ENCODE data around the gene TAS2R13.

TAS2R13 gene

DNA sequence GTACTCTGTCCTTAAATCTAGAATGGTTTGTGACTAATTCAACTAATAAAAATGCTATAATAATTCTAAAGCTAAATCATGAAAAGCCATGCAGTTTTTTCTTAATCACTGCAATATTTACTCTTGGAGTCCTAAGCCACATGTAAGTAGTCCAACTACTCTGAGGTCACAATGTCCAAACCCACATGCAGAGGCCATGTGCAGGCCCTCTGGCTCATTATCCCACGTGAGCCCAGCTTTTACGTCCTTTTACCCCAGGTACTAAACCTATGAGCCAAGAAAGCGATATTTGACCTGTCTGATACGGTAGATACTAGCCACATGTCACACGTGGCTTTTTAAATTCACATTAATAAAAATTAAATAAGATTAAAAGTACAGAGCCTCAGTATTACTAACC lies 12.5 kb downstream of the TAS2R13 start:
- no peaks in the 10 kb centered on the region for H3K36me3 ChIP-seq
- TF ChIP-seq, protein P1, sequence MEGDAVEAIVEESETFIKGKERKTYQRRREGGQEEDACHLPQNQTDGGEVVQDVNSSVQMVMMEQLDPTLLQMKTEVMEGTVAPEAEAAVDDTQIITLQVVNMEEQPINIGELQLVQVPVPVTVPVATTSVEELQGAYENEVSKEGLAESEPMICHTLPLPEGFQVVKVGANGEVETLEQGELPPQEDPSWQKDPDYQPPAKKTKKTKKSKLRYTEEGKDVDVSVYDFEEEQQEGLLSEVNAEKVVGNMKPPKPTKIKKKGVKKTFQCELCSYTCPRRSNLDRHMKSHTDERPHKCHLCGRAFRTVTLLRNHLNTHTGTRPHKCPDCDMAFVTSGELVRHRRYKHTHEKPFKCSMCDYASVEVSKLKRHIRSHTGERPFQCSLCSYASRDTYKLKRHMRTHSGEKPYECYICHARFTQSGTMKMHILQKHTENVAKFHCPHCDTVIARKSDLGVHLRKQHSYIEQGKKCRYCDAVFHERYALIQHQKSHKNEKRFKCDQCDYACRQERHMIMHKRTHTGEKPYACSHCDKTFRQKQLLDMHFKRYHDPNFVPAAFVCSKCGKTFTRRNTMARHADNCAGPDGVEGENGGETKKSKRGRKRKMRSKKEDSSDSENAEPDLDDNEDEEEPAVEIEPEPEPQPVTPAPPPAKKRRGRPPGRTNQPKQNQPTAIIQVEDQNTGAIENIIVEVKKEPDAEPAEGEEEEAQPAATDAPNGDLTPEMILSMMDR (IDR thresholded peaks at IDR 0.05; ENCODE audit: low read depth, low read length) = no peak
- no peak for DNase-seq
- no peaks in the 10 kb centered on the region for H3K4me1 ChIP-seq
- no peak overlapping the region for H3K4me3 ChIP-seq (ENCODE audit: low read depth, low read length)
- H3K9me3 ChIP-seq = no peaks in the 10 kb centered on the region
- no peaks in the 10 kb centered on the region for H3K27me3 ChIP-seq

DNA sequence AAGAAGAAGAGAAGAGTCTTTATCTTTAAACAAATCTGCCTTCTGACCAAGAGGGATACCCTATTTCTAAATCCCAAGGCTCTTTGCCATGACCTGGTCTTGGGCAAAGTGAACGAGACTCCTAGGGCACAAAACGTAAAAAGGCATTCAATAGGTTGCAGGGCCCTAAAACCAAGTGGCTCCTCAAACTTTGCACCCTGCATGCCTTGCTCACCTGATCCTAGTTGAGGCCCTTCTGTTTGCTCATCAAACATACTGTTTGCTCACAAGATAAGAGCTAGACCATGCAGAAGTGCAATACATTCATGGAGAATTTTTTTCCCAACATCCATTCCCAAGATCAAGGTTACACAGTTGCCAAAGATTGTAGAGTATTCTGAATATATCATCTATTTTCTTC lies 17.4 kb downstream of the TAS2R13 start:
- no peaks in the 10 kb centered on the region for H3K36me3 ChIP-seq
- no peaks in the 10 kb centered on the region for H3K27me3 ChIP-seq
- no peak for DNase-seq
- H3K4me3 ChIP-seq (ENCODE audit: low read depth, low read length) = no peak overlapping the region
- H3K9me3 ChIP-seq = no peaks in the 10 kb centered on the region
- H3K4me1 ChIP-seq = no peaks in the 10 kb centered on the region
- TF ChIP-seq, protein P1 (IDR thresholded peaks at IDR 0.05; ENCODE audit: low read depth, low read length) = no peak

DNA sequence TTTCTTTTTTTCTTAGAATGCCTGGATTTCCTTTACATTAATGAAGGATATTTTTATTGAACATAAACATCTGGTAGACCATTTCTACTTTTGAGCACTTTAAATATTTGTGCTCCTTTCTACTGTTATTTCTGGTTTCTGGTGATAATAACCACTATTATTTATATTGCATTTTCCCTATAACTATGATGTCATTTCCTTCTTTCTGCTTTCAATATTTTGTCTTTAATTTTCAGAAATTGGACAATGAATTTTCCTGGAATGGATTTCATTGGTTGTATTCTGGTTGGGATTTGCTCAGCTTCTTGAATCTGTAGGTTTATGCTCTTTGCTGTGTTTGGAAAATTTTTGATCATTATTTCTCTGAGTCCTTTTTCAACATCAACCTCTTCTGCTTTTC lies 20.1 kb downstream of the TAS2R13 start:
- Histone ChIP-seq H3K27me3 (no peaks in the 10 kb centered on the region), H3K4me3 (ENCODE audit: low read depth, low read length) (no peak overlapping the region), H3K9me3 (no peaks in the 10 kb centered on the region), H3K36me3 (no peaks in the 10 kb centered on the region), H3K4me1 (no peaks in the 10 kb centered on the region)
- TF ChIP-seq, protein P1 (IDR thresholded peaks at IDR 0.05; ENCODE audit: low read depth, low read length) = no peak
- no peak for DNase-seq

DNA sequence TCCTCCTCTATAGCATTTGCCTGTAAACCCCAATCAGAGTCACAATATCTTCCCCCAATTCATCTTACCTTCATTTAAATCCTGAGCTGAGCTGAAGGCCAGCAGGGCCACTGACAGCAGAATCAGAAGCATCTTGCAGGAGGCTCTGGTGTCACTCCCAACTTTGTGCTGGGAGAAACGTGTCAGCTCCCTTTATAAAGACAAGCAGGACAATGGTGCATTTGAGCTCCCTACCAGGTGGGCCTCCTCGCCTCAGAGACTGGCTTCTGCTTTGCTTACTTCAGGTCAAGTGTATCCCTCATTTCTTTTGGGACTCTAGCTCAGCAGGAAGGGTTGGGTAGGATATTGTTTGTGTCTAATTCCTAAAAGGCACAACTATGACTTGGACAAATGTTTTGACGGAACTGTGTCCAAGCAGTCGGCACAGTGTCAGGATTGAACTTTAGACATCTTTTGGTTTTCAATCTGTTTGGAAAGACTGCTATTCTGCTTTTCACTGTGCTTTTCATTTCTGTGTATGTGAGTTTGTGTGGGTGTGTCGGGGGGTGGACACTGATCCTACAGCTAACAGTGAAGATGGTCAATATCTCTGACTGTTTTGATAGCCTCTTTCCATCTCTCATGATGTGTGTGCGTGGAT lies 25.2 kb downstream of the TAS2R13 start, which contains the start of gene PRH1:
Gene PRH1 (minus strand): TSS at position 170 of the 640 bp plus-strand sequence. CDS start 38 bp downstream, at position 132.
- Histone ChIP-seq H3K4me3 (ENCODE audit: low read depth, low read length) (no peak within 1 kb of the TSS), H3K27me3 (no peaks in the 10 kb centered on the region), H3K36me3 (no peaks in the 10 kb centered on the region; the same call in 1 of the 2 replicates), H3K9me3 (no peaks in the 10 kb centered on the region), H3K4me1 (no peaks in the 10 kb centered on the region)
- TF ChIP-seq, protein P1 (IDR thresholded peaks at IDR 0.05; ENCODE audit: low read depth, low read length) = no peak
- no peak for DNase-seq

DNA sequence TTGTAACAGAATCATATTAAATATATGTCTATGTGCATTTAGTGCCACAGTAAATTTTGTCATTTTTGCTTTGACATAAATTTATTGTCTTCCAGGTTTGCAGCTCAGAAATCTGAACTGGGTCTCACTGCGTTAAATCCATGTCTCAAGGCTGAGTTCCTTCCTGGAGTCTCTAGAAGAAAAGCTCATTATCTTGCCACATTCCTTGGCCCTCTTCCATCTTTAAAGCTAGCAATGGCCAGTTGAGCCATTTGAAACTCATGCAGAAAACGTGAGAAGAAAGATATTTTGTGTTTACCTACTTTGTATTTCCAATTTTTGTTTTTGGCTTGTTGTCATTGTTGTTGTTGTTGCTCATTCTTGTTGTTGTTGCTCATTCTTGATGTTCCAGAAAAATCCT lies 36.0 kb downstream of the TAS2R13 start:
- no peak for DNase-seq
- H3K9me3 ChIP-seq = no peaks in the 10 kb centered on the region

DNA sequence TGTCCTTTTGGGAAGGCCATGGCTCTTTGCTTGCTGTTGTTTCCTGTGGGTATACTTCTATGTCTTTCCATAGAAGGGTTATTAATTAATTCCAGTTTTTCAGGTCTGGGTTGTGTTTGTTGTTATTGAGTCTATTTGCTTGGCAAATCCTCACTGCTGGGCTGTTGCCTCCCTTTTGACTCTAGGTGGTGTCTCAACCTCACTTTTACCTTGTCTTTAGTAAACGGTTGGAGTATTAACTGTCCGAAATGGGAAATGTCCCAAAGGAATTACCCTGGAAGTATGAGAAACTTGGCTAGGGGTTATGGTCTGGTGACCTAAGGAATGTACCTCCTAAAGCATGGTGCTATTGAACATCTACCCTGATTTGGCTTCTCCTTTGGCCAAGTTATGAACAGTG lies 42.0 kb downstream of the TAS2R13 start:
- no peaks in the 10 kb centered on the region for H3K27me3 ChIP-seq
- TF ChIP-seq, protein P1 (IDR thresholded peaks at IDR 0.05; ENCODE audit: low read depth, low read length) = 0 out of 2 replicates have a peak, but pooled peaks have one; percentile 11
- DNase-seq = no peak
- H3K4me1 ChIP-seq = no peaks in the 10 kb centered on the region
- no peaks in the 10 kb centered on the region; the same call in 1 of the 2 replicates for H3K36me3 ChIP-seq
- no peak overlapping the region for H3K4me3 ChIP-seq (ENCODE audit: low read depth, low read length)
- no peaks in the 10 kb centered on the region for H3K9me3 ChIP-seq

More for the DNA sequence above, 36.0 kb downstream of the TAS2R13 start:
- no peaks in the 10 kb centered on the region for H3K27me3 ChIP-seq
- H3K4me3 ChIP-seq (ENCODE audit: low read depth, low read length) = no peak overlapping the region
- no peaks in the 10 kb centered on the region for H3K4me1 ChIP-seq
- TF ChIP-seq, protein P1 (IDR thresholded peaks at IDR 0.05; ENCODE audit: low read depth, low read length) = no peak
- H3K36me3 ChIP-seq = no peaks in the 10 kb centered on the region; the same call in 1 of the 2 replicates
